ENCODE data around the gene CEP104.

GRCh38 chr1:3837200-3837599, 19.8 kb downstream of the CEP104 start:
- no peak for TF ChIP-seq CEBPB (tag; IDR thresholded peaks at IDR 0.05)
- no peak for TF ChIP-seq EP300 (IDR thresholded peaks at IDR 0.05; ENCODE audit: low read length)
- no peak for TF ChIP-seq MEIS2 (IDR thresholded peaks at IDR 0.05; ENCODE audit: partially characterized antibody)
- TF ChIP-seq CHD4 (IDR thresholded peaks at IDR 0.05; ENCODE audit: insufficient read depth, insufficient replicate concordance, low read depth, low read length, poor library complexity, severe bottlenecking): no peak
- no peak for TF ChIP-seq FOS (IDR thresholded peaks at IDR 0.05; ENCODE audit: extremely low read depth, insufficient read length)
- no peak for TF ChIP-seq YBX1 (IDR thresholded peaks at IDR 0.05)
- TF ChIP-seq E4F1 (CRISPR knock-in tag; IDR thresholded peaks at IDR 0.05; ENCODE audit: borderline replicate concordance): no peak
- no peak for TF ChIP-seq CTCF (IDR thresholded peaks at IDR 0.05 in 2 of 3, conservative IDR thresholded peaks at IDR 0.05 in 1 of 3; ENCODE audit: insufficient read depth in 2 of 3, low read depth in 1 of 3, low read length in 3 of 3)
- TF ChIP-seq POLR2A (conservative IDR thresholded peaks at IDR 0.05): no peak
- TF ChIP-seq JUN (IDR thresholded peaks at IDR 0.05; ENCODE audit: borderline replicate concordance, low read depth, low read length): no peak
- TF ChIP-seq JUN (CRISPR knock-in tag; IDR thresholded peaks at IDR 0.05; ENCODE audit: borderline replicate concordance): no peak
- TF ChIP-seq ZNF41 (CRISPR knock-in tag; conservative IDR thresholded peaks at IDR 0.05): no peak
- TF ChIP-seq MAX (CRISPR knock-in tag; IDR thresholded peaks at IDR 0.05): no peak
- TF ChIP-seq U2AF1 (optimal IDR thresholded peaks at IDR 0.05; ENCODE audit: low read depth, low read length): no peak
- no peak for TF ChIP-seq CHD2 (IDR thresholded peaks at IDR 0.05; ENCODE audit: low read depth, low read length)
